HEK293 (cell line): ENCODE data around the gene ZNF429.

Experiments
- CTCF ChIA-PET: fragments of 350-600 bp; formaldehyde crosslinking; extraction: SDS; loops from one replicate; lab custom pipeline; 2021; ENCODE audit warnings: antibody characterized with exemption; lab: Yijun Ruan, JAX
- POLR2A ChIA-PET: fragments of 300-600 bp; formaldehyde crosslinking; extraction: SDS; loops from one replicate; lab custom pipeline; 2020; ENCODE audit warnings: antibody characterized with exemption, inconsistent platforms; lab: Yijun Ruan, JAX
- H3K27ac ChIP-seq: fragments of 200-500 bp; sonication (Bioruptor generic); 2 replicates; pipeline ENCODE4 v1.5.1; 2014; ENCODE audit warnings: low read depth, low read length, control low read depth, inconsistent platforms; ENCODE audit errors: extremely low read depth
- H3K36me3 ChIP-seq, 2 experiments: fragments of 200-500 bp in 1 of 2; sonication (Bioruptor generic) in 1 of 2; 1 replicate in 1 of 2; 2 replicates in 1 of 2; pipeline ENCODE4 v1.5.1; 2014 to 2017; ENCODE audit warnings: inconsistent platforms in 2 of 2, low read length in 2 of 2; ENCODE audit not compliant: control insufficient read depth in 2 of 2, insufficient read depth in 1 of 2
- H3K4me1 ChIP-seq: fragments of 200-500 bp; sonication (Bioruptor generic); 2 replicates; pipeline ENCODE4 v1.5.1; 2014; ENCODE audit warnings: mild to moderate bottlenecking, low read length, inconsistent platforms; ENCODE audit not compliant: control insufficient read depth, insufficient read depth
- H3K4me3 ChIP-seq: 2 replicates; pipeline ENCODE4 v1.5.1; 2011; ENCODE audit warnings: low read depth, mild to moderate bottlenecking, control low read depth, low read length, moderate library complexity
- H3K9me3 ChIP-seq: fragments of 200-500 bp; sonication (Bioruptor generic); 2 replicates; pipeline ENCODE4 v1.5.1; 2014; ENCODE audit warnings: low read depth, low read length, inconsistent platforms; ENCODE audit not compliant: control insufficient read depth, insufficient read depth
- BCL11B ChIP-seq: fragments of 450-650 bp; formaldehyde crosslinking; IDR thresholded peaks from 2 replicates; pipeline ENCODE4 v1.5.1; 2016; ENCODE audit warnings: low read depth, missing biosample characterization, missing genetic modification characterization
- EGR2 ChIP-seq: fragments of 450-650 bp; formaldehyde crosslinking; IDR thresholded peaks from 2 replicates; pipeline ENCODE4 v1.5.1; 2016; ENCODE audit warnings: low read depth, missing biosample characterization, missing genetic modification characterization
- GLIS2 ChIP-seq: fragments of 450-650 bp; formaldehyde crosslinking; IDR thresholded peaks from 2 replicates; pipeline ENCODE4 v1.5.1; 2016; ENCODE audit warnings: missing biosample characterization, missing genetic modification characterization
- HOXA7 ChIP-seq: sonication (generic); formaldehyde crosslinking; IDR thresholded peaks from 2 replicates; pipeline ENCODE4 v1.8.1; 2022; ENCODE audit warnings: missing genetic modification reagents, borderline replicate concordance
- SP3 ChIP-seq: fragments of 450-650 bp; formaldehyde crosslinking; IDR thresholded peaks from 2 replicates; pipeline ENCODE4 v1.5.1; 2016; ENCODE audit warnings: missing biosample characterization, missing genetic modification characterization
- SP7 ChIP-seq: fragments of 450-650 bp; formaldehyde crosslinking; IDR thresholded peaks from 2 replicates; pipeline ENCODE4 v1.5.1; 2016; ENCODE audit warnings: missing biosample characterization, missing genetic modification characterization
- TCF7L2 ChIP-seq: IDR thresholded peaks from 2 replicates; pipeline ENCODE4 v1.6.1; 2011; ENCODE audit warnings: low read depth, mild to moderate bottlenecking, inconsistent platforms, low read length, moderate library complexity, borderline replicate concordance
- ZBTB20 ChIP-seq: fragments of 450-650 bp; formaldehyde crosslinking; IDR thresholded peaks from 2 replicates; pipeline ENCODE4 v1.5.1; 2016; ENCODE audit warnings: missing biosample characterization, missing genetic modification characterization
- ZBTB48 ChIP-seq: fragments of 450-650 bp; formaldehyde crosslinking; IDR thresholded peaks from 2 replicates; pipeline ENCODE4 v1.5.1; 2016; ENCODE audit warnings: missing biosample characterization, missing genetic modification characterization
- ZNF138 ChIP-seq: fragments of 450-650 bp; formaldehyde crosslinking; IDR thresholded peaks from 2 replicates; pipeline ENCODE4 v1.5.1; 2016; ENCODE audit warnings: missing biosample characterization, missing genetic modification characterization, borderline replicate concordance
- ZNF174 ChIP-seq: fragments of 450-650 bp; formaldehyde crosslinking; IDR thresholded peaks from 2 replicates; pipeline ENCODE4 v1.5.0; 2017; ENCODE audit warnings: missing biosample characterization, mild to moderate bottlenecking, missing genetic modification characterization
- ZNF23 ChIP-seq: fragments of 450-650 bp; formaldehyde crosslinking; IDR thresholded peaks from 2 replicates; pipeline ENCODE4 v1.5.1; 2016; ENCODE audit warnings: missing biosample characterization, missing genetic modification characterization, borderline replicate concordance
- ZNF248 ChIP-seq: fragments of 450-650 bp; formaldehyde crosslinking; IDR thresholded peaks from 2 replicates; pipeline ENCODE4 v1.5.1; 2017; ENCODE audit warnings: missing biosample characterization, missing genetic modification characterization
- ZNF311 ChIP-seq: fragments of 450-650 bp; formaldehyde crosslinking; IDR thresholded peaks from 2 replicates; pipeline ENCODE4 v1.5.1; 2017; ENCODE audit warnings: missing biosample characterization, missing genetic modification characterization, borderline replicate concordance
- ZNF510 ChIP-seq: fragments of 450-650 bp; formaldehyde crosslinking; IDR thresholded peaks from 2 replicates; pipeline ENCODE4 v1.5.1; 2018; ENCODE audit warnings: mild to moderate bottlenecking, missing genetic modification characterization, missing biosample characterization; ENCODE audit not compliant: insufficient replicate concordance
- ZNF610 ChIP-seq: fragments of 450-650 bp; formaldehyde crosslinking; IDR thresholded peaks from 2 replicates; pipeline ENCODE4 v1.5.1; 2016; ENCODE audit warnings: missing biosample characterization, missing genetic modification characterization, borderline replicate concordance
- ZNF76 ChIP-seq: fragments of 450-650 bp; formaldehyde crosslinking; IDR thresholded peaks from 2 replicates; pipeline ENCODE4; 2016; ENCODE audit warnings: low read depth, missing biosample characterization, missing genetic modification characterization, borderline replicate concordance
- ZSCAN30 ChIP-seq: fragments of 450-650 bp; IDR thresholded peaks from 2 replicates; pipeline ENCODE4 v1.5.1; 2018; ENCODE audit warnings: missing biosample characterization, mild to moderate bottlenecking, missing genetic modification characterization, moderate library complexity
- TF ChIP-seq, protein P1 (sequence below): fragments of 450-650 bp; formaldehyde crosslinking; IDR thresholded peaks from 2 replicates; pipeline ENCODE4 v1.5.1; 2017; ENCODE audit warnings: missing biosample characterization, missing genetic modification characterization
- TF ChIP-seq, protein P2 (sequence below): fragments of 450-650 bp; formaldehyde crosslinking; IDR thresholded peaks from 2 replicates; pipeline ENCODE4 v1.5.1; 2016; ENCODE audit warnings: missing biosample characterization, missing genetic modification characterization
- TF ChIP-seq, protein P3 (sequence below): fragments of 450-650 bp; formaldehyde crosslinking; IDR thresholded peaks from 2 replicates; pipeline ENCODE4 v1.5.1; 2017; ENCODE audit warnings: missing biosample characterization, missing genetic modification characterization
- TF ChIP-seq, protein P4 (sequence below): fragments of 450-650 bp; formaldehyde crosslinking; IDR thresholded peaks from 2 replicates; pipeline ENCODE4 v1.5.1; 2017; ENCODE audit warnings: missing biosample characterization, missing genetic modification characterization

Gene ZNF429

DNA sequence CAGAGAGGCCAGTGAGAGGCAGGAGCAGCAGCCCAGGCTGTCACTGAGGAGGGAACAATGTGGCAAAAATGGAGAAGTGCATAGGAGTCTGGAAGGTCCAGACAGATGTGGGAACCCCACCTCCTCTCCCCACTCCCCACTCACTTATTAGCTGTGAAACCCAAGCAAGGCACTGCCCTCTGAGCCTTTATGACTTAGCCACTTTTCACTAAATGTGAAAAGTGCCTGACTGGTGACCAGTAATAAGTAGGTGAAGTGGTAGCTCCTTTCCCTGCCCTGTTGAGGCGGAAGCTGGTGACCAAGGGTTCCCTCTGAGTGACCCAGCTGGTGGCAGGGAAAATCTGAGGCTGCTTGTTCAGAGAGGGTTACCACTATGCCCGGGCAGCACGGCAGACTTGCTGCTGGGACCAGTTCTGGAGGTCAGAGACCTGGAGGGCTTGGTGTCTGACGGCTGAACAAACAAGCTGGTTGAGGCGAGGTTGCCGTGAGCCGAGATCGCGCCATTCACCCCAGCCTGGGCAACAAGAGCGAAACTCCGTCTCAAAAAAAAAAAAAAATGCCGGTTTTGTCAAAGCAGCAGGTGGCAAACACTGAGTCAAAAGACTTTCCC lies 80.0 kb downstream of the ZNF429 start:
- no peaks in the 10 kb centered on the region for H3K9me3 ChIP-seq
- no peaks in the 10 kb centered on the region for H3K4me1 ChIP-seq
- no peak overlapping the region for H3K4me3 ChIP-seq
- TF ChIP-seq ZNF510 (tag by site-specific recombination) (no peak), ZSCAN30 (no peak), ZBTB48 (tag by site-specific recombination) (no peak), ZNF610 (tag by site-specific recombination) (no peak), ZNF248 (tag by site-specific recombination) (no peak), GLIS2 (tag by site-specific recombination) (no peak), SP3 (tag by site-specific recombination) (no peak), ZNF23 (tag by site-specific recombination) (no peak), HOXA7 (CRISPR knock-in tag) (no peak), ZNF138 (no peak), ZNF174 (tag by site-specific recombination) (no peak), ZBTB20 (no peak), EGR2 (no peak), ZNF76 (tag by site-specific recombination) (no peak), BCL11B (tag by site-specific recombination) (no peak), TCF7L2 (no peak)
- TF ChIP-seq, protein P1, sequence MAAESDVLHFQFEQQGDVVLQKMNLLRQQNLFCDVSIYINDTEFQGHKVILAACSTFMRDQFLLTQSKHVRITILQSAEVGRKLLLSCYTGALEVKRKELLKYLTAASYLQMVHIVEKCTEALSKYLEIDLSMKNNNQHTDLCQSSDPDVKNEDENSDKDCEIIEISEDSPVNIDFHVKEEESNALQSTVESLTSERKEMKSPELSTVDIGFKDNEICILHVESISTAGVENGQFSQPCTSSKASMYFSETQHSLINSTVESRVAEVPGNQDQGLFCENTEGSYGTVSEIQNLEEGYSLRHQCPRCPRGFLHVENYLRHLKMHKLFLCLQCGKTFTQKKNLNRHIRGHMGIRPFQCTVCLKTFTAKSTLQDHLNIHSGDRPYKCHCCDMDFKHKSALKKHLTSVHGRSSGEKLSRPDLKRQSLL (tag by site-specific recombination): no peak
- TF ChIP-seq, protein P2, sequence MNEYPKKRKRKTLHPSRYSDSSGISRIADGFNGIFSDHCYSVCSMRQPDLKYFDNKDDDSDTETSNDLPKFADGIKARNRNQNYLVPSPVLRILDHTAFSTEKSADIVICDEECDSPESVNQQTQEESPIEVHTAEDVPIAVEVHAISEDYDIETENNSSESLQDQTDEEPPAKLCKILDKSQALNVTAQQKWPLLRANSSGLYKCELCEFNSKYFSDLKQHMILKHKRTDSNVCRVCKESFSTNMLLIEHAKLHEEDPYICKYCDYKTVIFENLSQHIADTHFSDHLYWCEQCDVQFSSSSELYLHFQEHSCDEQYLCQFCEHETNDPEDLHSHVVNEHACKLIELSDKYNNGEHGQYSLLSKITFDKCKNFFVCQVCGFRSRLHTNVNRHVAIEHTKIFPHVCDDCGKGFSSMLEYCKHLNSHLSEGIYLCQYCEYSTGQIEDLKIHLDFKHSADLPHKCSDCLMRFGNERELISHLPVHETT (tag by site-specific recombination): no peak
- TF ChIP-seq, protein P3, sequence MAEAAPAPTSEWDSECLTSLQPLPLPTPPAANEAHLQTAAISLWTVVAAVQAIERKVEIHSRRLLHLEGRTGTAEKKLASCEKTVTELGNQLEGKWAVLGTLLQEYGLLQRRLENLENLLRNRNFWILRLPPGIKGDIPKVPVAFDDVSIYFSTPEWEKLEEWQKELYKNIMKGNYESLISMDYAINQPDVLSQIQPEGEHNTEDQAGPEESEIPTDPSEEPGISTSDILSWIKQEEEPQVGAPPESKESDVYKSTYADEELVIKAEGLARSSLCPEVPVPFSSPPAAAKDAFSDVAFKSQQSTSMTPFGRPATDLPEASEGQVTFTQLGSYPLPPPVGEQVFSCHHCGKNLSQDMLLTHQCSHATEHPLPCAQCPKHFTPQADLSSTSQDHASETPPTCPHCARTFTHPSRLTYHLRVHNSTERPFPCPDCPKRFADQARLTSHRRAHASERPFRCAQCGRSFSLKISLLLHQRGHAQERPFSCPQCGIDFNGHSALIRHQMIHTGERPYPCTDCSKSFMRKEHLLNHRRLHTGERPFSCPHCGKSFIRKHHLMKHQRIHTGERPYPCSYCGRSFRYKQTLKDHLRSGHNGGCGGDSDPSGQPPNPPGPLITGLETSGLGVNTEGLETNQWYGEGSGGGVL (tag by site-specific recombination): no peak
- TF ChIP-seq, all 188 proteins: peak for 0
- ChIA-PET CTCF (interaction anchor here (0.6 kb wide), 1 partner anchor 516 kb away, joined by 3 read pairs; no protein-coding TSS in a partner anchor), POLR2A (no interaction called here)
- H3K27ac ChIP-seq: no peak overlapping the region
- H3K36me3 ChIP-seq: no peaks in the 10 kb centered on the region

DNA sequence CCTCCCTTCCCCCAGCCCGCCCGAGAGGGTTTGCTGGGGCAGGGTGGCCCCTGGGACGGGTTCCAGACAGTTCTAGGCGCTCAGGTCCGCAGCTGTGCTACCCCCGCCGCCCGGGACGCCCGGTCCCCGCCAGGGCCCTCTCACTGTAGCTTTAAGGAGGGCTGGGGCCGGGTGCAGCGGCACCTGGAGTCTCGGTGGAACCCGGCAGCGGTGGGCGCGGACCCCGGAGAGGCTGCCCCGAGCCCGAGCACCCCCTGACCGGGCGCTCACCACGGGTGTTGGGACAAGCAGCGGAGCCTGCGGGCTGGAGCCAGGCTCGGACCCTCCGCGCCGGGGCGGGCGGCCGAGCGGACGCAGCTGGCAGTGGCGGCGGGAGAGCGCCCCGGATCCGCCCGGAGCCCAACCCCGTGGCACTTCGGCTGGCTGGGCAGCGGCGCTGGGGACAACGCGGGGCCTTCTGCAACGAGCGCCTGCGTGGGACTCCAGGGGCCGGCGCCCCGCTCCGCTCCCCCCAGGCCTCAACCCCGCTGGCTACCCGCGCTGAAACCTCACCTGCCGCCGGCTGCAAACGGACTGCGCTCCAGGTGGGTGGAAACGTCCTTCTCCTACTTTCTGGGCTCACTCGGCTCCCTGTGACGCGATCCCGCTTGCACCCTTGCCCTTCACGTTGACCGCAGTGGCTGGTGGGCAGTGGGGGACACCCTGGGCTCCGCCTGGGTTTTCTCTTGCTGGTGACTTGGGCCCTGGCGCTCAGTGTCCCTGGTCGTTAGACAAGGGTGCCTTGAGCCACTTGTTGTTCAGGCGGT lies 81.1 kb downstream of the ZNF429 start:
- ChIA-PET CTCF (no interaction called here), POLR2A (no interaction called here)
- no peaks in the 10 kb centered on the region for H3K9me3 ChIP-seq
- no peak overlapping the region for H3K27ac ChIP-seq
- H3K4me3 ChIP-seq: no peak overlapping the region
- TF ChIP-seq, protein P4, sequence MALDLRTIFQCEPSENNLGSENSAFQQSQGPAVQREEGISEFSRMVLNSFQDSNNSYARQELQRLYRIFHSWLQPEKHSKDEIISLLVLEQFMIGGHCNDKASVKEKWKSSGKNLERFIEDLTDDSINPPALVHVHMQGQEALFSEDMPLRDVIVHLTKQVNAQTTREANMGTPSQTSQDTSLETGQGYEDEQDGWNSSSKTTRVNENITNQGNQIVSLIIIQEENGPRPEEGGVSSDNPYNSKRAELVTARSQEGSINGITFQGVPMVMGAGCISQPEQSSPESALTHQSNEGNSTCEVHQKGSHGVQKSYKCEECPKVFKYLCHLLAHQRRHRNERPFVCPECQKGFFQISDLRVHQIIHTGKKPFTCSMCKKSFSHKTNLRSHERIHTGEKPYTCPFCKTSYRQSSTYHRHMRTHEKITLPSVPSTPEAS (tag by site-specific recombination): no peak
- no peak for TF ChIP-seq ZNF311 (tag by site-specific recombination)
- no peak for TF ChIP-seq ZBTB48 (tag by site-specific recombination)
- no peak for TF ChIP-seq EGR2
- no peak for TF ChIP-seq SP7
- no peaks in the 10 kb centered on the region for H3K4me1 ChIP-seq
- no peaks in the 10 kb centered on the region for H3K36me3 ChIP-seq
